HG03565 (cell line): ENCODE data around the gene MPO.

Source experiments
- ATAC-seq: cut with Tn5 transposase; IDR thresholded peaks from one replicate; pipeline ENCODE4 v1.9.1; 2021; ENCODE audit warnings: mild to moderate bottlenecking, moderate library complexity; ENCODE audit not compliant: unreplicated experiment

Gene MPO

DNA sequence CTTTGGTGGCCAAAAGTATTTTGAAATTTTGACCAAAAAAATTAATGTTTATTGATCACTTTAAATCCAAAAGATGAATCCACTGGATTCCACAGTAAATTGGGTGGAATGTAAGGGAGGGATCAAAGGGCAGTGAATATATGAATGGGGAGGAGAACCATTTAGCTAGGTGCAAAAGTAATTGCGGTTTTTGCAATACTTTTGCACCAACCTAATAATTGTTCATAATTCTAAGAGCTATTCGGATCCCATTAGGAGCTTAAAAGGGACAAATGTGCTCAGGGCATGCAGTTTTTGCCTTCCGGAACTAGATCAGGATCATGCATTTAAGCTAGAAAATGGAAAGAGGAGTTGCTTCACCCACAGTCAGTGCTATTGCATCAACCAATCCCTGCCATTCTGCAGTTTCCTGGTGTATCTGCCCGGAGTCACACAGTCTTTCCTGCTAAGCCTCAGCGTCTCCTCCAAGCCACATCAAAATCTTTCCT lies 42.5 kb downstream of the MPO start, which contains the start of gene LPO:
Gene LPO, plus strand, starts transcription at position 438 of the 488 bp plus-strand sequence. CDS start 4,396 bp downstream, outside the sequence.
- ATAC-seq, result no peak

DNA sequence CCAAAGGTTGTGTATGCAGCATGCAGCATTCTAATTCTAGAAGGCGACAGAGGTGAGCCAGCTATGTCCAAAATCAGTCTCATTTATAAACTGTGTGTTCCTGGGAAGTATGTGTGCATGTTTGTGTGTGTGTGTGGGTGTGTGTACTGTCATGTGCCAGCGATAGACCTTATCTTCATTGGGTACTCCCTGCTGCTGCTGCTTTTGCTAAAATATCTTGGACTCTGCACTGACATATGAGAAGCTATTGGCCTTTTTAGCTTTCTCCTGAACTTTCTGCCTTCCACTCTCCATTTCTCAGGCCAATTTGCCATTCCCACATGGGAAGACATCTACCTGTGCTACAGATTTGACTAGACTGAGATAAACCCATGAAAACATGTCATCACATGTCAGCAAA lies 44.3 kb downstream of the MPO start:
- no peak for ATAC-seq

DNA sequence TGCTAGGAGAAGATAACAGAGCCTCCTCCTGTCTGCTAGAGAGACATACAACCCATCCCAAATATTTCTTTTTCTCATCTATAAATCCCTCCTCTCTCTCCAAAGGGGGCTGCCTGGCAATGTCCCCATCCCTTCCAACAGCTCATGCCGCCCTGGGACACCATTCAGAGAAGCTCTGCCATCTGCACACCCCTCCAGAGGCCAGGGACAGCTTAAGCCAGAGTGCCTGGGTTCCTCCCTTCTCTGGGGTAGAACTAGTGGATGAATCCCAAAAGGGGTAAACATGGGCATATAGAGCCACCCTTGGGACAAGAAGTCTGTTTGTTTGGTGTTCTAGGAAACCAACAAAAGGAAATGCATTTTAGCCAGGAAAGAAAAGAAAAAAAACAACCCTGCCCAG lies 44.9 kb downstream of the MPO start:
- no peak for ATAC-seq

DNA sequence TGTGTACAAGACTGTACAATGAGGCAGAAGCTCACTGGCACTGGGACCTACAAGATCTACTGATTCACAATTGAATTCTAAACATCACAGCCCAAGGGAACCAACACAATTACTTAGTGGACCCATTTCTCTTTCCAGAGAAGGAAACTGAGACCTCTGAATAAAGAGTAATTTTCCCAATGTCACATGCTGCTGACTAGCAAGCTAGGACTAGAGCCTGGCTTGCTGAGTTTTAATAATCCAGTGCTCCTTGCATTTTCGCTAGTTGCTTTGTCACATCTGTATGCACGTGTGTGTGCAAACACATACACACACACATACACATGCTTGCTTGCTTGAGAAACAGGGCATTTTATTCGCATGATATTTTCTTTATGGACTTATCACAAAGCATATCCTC lies 46.2 kb downstream of the MPO start:
- ATAC-seq, result no peak

- peak; percentile 41 for ATAC-seq
These were observed 47.2 kb downstream of the MPO start for GRCh38 chr17:58233543-58233942.

DNA sequence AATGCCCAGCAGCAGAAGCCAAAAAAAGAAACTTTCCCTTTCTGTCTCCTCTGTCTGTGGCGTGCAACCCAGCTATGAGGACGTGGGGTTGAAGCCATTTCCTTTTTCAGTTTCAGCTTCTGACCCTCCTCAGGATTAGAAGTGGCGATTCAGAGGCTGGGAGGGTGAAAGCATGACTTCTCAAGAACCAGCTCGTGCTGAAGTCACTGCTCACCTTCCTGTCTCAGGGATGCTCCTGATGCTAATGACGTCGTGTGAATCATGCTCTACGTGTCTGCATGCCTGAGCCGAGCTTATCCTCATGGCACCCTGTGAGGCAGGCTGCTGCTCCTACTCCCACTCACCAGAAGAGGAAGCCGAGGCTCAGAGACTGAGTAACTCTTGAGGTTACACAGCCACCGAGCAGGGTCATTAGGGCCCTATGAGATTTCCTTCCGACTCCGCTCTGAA lies 48.0 kb downstream of the MPO start:
- ATAC-seq, result peak; percentile 69

DNA sequence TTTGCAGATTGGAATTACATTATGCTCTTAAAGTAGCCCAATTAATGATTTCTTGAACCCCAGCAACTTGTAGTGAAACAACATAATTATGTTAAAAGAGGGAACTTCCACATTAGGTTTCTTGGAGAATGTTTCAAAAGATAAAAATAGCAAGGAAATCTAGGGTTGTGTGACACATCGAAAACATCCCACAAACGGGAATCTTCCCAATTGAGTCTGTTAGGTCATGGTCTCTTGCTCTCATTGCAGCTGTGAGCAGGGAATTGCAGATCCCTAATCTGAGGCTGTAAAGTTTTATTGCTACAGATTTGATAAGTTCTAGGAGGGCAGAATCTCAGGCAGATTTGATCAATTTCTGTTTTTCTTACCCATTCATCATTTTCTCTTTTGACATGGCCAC lies 49.1 kb downstream of the MPO start:
- ATAC-seq, result no peak

GRCh38 chr17:58229881-58230280 lies 50.9 kb downstream of the MPO start:
- ATAC-seq, result no peak

DNA sequence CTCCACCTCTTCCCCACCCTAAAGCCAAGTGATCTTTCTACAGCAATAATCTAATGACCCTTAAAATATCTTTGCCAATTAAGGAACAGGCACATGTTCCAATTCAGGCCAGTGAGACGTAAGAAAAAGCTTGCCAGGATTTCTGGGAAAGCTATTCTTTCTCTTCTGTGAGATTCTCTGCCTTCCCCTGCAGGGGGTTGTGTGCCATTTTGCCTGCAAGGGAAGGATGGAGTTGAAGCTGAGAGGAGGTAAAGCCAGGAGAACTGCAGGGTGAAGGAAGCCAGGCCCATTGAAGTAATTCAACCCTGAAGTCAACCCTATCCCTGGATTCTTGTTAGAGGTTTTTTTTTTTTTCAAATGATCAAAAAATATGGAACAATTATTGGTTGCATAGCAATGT lies 51.4 kb downstream of the MPO start:
- no peak for ATAC-seq

GRCh38 chr17:58228679-58229078 lies 52.1 kb downstream of the MPO start:
- no peak for ATAC-seq

- ATAC-seq, result no peak
These were observed 53.0 kb downstream of the MPO start for GRCh38 chr17:58227733-58228132.

GRCh38 chr17:58224315-58224714 lies 56.4 kb downstream of the MPO start:
- ATAC-seq, result no peak
